GM15510 (cell line): ENCODE measurements around the gene FBXL19.

ENCODE experiments used
- POLR2A ChIP-seq: IDR thresholded peaks from 3 replicates; pipeline ENCODE4 v1.6.1; 2011; ENCODE audit warnings: borderline replicate concordance; ENCODE audit not compliant: insufficient read length; ENCODE audit errors: extremely low read depth

Gene FBXL19

GRCh38 chr16:30957456-30958174 is 34.2 kb downstream of the FBXL19 start, which contains the start of gene SETD1A:
Gene SETD1A, plus strand, starts transcription at chr16:30957754. Its CDS starts 978 bp downstream, at chr16:30958732.
- TF ChIP-seq POLR2A: peak; percentile 30

DNA sequence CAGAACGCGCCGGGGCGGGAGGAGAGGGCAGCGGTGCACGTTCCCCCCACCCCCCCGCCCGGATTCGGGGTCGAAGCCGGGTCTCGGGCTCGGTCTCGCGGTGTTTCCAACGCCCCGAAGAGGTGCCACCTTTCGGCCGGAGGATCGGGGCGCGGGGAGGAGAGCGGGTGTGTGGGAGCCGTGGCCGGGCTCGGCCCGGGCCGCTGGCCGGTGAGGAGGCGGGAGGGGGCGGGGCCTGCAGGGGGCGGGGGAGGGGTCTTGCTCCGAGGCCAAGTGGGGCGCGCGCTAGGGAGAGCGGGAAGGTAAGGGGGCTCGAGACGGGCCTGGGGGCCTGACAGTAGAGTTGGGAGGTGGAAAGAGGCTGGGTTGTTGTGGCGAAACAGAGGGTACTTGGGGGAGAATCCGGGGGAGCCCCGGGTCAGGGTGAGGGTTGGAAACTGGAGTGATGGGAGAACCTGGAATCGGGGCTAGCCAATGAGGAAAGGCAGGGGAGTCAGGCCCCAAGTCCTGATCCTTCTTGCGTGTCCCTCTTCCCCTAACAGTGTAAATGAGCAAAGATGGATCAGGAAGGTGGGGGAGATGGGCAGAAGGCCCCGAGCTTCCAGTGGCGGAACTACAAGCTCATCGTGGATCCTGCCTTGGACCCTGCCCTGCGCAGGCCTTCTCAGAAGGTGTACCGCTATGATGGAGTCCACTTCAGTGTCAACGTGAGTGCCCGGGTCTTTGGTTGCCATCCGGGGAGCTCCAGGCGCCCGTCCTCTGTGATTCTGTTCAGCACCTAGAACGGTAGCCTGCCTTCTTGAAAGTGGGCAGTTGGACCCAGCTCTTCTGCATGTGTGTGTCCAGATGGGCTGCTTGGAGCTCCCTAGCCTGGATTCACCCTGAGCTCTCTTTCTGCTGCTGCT is 35.1 kb downstream of the FBXL19 start:
- no peak for TF ChIP-seq POLR2A

GRCh38 chr16:30961384-30961783 is 38.0 kb downstream of the FBXL19 start:
- no peak for TF ChIP-seq POLR2A

GRCh38 chr16:30963925-30964511 is 40.6 kb downstream of the FBXL19 start:
- TF ChIP-seq POLR2A: no peak

- TF ChIP-seq POLR2A: no peak
These were observed 41.3 kb downstream of the FBXL19 start for GRCh38 chr16:30964574-30965226.

GRCh38 chr16:30965436-30965835 is 42.1 kb downstream of the FBXL19 start:
- TF ChIP-seq POLR2A: no peak

DNA sequence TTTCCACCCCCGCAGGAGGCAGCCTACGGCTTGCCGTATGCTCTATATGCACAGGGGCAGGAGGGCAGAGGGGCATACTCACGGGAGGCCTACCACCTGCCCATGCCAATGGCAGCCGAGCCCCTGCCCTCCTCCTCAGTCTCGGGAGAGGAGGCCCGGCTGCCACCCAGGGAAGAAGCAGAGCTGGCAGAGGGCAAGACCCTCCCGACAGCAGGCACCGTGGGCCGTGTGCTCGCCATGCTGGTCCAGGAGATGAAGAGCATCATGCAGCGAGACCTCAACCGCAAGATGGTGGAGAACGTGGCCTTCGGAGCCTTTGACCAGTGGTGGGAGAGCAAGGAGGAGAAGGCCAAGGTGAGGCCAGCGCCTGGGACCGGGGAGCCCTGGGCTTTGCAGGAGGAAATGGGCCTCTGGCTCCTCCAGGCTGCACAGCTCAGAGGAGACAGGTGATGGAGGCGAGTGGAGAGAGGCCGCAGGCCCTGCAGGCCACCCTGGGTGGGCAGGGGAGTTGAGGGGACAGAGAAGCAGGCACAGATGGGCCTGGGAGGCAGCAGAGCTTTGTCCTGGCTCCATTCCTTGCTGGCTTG is 42.8 kb downstream of the FBXL19 start:
- TF ChIP-seq POLR2A: peak; percentile 12

DNA sequence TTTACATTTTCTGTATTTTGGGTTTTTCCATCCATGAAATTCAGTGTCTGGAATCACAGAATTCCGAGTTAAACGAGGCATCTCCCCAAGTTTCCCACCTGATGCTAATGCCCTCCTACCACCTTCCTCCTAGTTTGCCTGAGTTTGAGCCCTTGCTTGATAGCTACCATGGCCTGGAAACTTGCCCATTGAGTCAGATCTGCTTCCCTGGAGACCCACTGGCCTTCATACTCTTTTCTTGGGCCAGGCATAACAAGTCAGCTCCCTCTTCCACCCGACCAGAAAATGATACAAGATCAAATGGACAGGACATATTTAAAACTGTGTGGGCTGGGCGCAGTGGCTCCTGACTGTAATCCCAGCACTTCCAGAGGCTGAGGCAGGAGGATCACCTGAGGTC is 44.4 kb downstream of the FBXL19 start:
- TF ChIP-seq POLR2A: no peak

GRCh38 chr16:30969246-30969842 is 46.0 kb downstream of the FBXL19 start:
- no peak for TF ChIP-seq POLR2A

- TF ChIP-seq POLR2A: no peak
These were observed 47.9 kb downstream of the FBXL19 start for GRCh38 chr16:30971298-30971697.

DNA sequence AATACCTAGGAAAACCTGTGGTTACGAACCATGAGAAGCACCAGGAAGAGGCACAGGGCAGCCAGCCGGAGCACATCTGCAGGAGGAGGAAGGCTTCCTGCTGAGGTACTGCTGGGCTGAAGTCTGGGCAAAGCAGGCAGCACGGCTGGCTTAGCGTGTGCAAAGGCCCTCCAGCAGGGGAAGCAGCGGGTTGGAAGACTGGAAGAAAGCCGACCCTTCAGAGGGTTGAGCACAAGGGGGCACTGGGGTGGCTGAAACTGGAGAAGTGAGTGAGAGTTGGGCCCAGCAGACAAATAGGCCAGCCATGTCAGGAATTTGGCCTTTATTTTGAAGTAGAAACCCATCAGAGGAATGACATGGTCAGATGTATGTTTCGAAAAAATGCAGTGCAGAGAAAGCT is 49.5 kb downstream of the FBXL19 start:
- no peak for TF ChIP-seq POLR2A

GRCh38 chr16:30974348-30974747 is 51.0 kb downstream of the FBXL19 start:
- no peak for TF ChIP-seq POLR2A

DNA sequence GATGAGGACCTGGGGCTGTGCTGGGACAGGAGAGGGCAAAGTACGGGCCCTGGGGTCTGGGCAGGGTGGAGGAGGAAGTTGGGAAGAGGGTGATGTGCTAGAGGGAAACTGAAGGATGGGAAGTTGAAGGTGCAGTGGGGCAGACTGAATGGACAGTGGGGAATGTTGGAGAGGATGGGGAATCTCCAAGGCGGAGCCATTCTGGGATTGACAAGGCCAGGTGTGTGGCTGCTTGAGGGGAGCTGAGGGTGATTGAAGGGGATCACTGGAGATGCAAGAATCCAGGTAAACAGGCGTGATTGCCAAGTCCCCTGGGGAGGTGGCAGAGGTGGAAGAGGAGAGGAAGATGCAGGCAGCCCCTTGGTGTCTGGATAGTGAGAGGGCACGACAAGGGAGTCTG is 53.1 kb downstream of the FBXL19 start:
- no peak for TF ChIP-seq POLR2A

GRCh38 chr16:30977502-30977901 is 54.1 kb downstream of the FBXL19 start:
- TF ChIP-seq POLR2A: no peak
